ENCODE data around the gene SERPINB8. TPM values are rescaled to one million over a fixed set of nuclear protein-coding genes. Genes with fewer than 3 reads are reported as not detected.
"Not testable (repeated sequence)": the region's sequence is repeated elsewhere in the genome, so short reads cannot be mapped to it uniquely, and the experiment has no call there.

The SERPINB8 gene
- total RNA-seq: 10 to 100 TPM; 16.0 to 17.1 TPM

GRCh38 chr18:63969942-63970808, at the start of gene SERPINB8:
Gene SERPINB8 (plus strand): TSS chr18:63970081. CDS start chr18:63978309, 8,228 bp downstream.
- ATAC-seq (peak; percentile 90), DNase-seq (peak; percentile 92)
- H3K27me3 Mint-ChIP-seq: no peaks in the 10 kb centered on the region
- peaks cover 38% of the 10 kb centered on the region for H3K4me1 Mint-ChIP-seq
- no peaks in the 10 kb centered on the region for H3K9me3 Mint-ChIP-seq (ENCODE audit: low read depth)
- peak within 1 kb of the TSS; percentile 85 for H3K4me3 Mint-ChIP-seq
- H3K27ac Mint-ChIP-seq: peak within 1 kb of the TSS; percentile 92
- intact Hi-C loops (cut with DNase I, micrococcal nuclease): loop anchor here (1.0 to 10.0 kb wide), 6 partner anchors 9 to 1445 kb away; partner anchors contain the start of genes KDSR (in 1 of the 2), VPS4B (in 1 of the 2) and ZCCHC2 (in 1 of the 2)
- ChIA-PET POLR2A (interaction anchor here (0.7 kb wide), 1 partner anchor 19 kb away, joined by 5 read pairs; no protein-coding TSS in a partner anchor), CTCF (no interaction called here)
- H3K36me3 Mint-ChIP-seq (ENCODE audit: low read depth): no peaks in the 10 kb centered on the region

DNA sequence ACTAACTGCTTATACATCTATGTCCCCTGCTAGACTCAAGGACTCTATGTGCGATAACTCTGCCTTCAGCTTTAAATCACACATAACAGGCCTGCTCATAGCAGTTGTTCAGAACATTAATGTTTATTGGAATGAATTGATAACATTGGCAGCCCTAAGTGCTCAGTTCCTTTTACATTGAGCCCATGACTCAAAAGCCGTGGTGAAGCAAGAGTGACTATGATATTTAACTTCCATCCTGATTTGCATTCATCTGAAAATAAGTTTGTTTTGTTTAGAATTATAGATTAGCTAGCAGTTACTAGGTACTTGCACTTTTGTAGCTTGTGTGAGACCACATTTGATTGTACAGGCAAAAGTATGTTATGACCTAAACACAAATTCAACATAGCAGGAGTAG, 47.8 kb upstream of the SERPINB8 start:
- H3K36me3 Mint-ChIP-seq (ENCODE audit: low read depth): no peaks in the 10 kb centered on the region
- H3K27ac Mint-ChIP-seq: no peak overlapping the region
- POLR2A ChIA-PET: no interaction called here
- H3K4me1 Mint-ChIP-seq: no peaks in the 10 kb centered on the region
- CTCF ChIA-PET: interaction anchor here (0.6 to 2.9 kb wide), 4 partner anchors 9 to 19 kb away, joined by 3 to 10 read pairs (median 4); no protein-coding TSS in a partner anchor
- no peak for DNase-seq
- no peak overlapping the region for H3K4me3 Mint-ChIP-seq
- H3K9me3 Mint-ChIP-seq (ENCODE audit: low read depth): no peaks in the 10 kb centered on the region
- ATAC-seq: no peak
- intact Hi-C loops (cut with DNase I, micrococcal nuclease): no loop called here
- H3K27me3 Mint-ChIP-seq: peaks cover 39% of the 10 kb centered on the region

GRCh38 chr18:63924551-63924950, 45.3 kb upstream of the SERPINB8 start:
- no peak overlapping the region for H3K4me3 Mint-ChIP-seq
- no peaks in the 10 kb centered on the region for H3K9me3 Mint-ChIP-seq (ENCODE audit: low read depth)
- no peak for ATAC-seq
- ChIA-PET POLR2A (no interaction called here), CTCF (no interaction called here)
- no peak overlapping the region for H3K27ac Mint-ChIP-seq
- no peaks in the 10 kb centered on the region for H3K36me3 Mint-ChIP-seq (ENCODE audit: low read depth)
- H3K27me3 Mint-ChIP-seq: peaks cover 31% of the 10 kb centered on the region
- intact Hi-C loops (cut with DNase I, micrococcal nuclease): no loop called here
- no peak for DNase-seq
- H3K4me1 Mint-ChIP-seq: no peaks in the 10 kb centered on the region

GRCh38 chr18:63928331-63928730, 41.5 kb upstream of the SERPINB8 start:
- CTCF ChIA-PET: no interaction called here
- Mint-ChIP-seq H3K27me3 (peaks cover 21% of the 10 kb centered on the region), H3K36me3 (ENCODE audit: low read depth) (no peaks in the 10 kb centered on the region), H3K4me3 (no peak overlapping the region), H3K4me1 (no peaks in the 10 kb centered on the region), H3K9me3 (ENCODE audit: low read depth) (no peaks in the 10 kb centered on the region), H3K27ac (no peak overlapping the region)
- ATAC-seq (no peak), DNase-seq (no peak)
- intact Hi-C loops (cut with DNase I, micrococcal nuclease): no loop called here
- POLR2A ChIA-PET: no interaction called here

DNA sequence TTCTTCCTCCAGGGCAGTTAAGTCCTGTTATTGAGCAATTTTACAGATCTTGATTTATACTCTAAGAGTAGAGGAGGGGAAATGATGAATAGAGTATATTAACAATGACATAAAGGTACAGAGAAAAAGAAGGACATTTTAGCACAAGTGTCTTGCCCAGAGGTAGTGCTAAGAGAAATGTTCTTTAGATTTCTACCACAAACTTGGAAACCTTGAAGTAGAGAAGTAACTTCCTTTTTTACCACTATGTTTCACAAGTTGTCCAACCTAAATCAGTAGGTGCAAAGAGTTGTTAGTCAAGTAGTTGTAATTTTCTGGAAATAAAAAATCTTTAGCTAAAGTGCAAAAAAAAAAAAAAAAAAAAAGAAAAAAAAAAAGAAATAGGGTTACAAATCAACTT, 40.5 kb upstream of the SERPINB8 start:
- H3K4me1 Mint-ChIP-seq; H3K27ac Mint-ChIP-seq; H3K36me3 Mint-ChIP-seq (ENCODE audit: low read depth); ATAC-seq; POLR2A ChIA-PET; H3K9me3 Mint-ChIP-seq (ENCODE audit: low read depth); DNase-seq; CTCF ChIA-PET; H3K4me3 Mint-ChIP-seq; intact Hi-C loops (cut with DNase I, micrococcal nuclease): not testable (repeated sequence)
- H3K27me3 Mint-ChIP-seq: peaks cover 14% of the 10 kb centered on the region

- CTCF ChIA-PET: interaction anchor here (1.6 kb wide), 1 partner anchor 8 kb away, joined by 5 read pairs; no protein-coding TSS in a partner anchor
- Mint-ChIP-seq H3K27me3 (peaks cover 15% of the 10 kb centered on the region), H3K27ac (no peak overlapping the region), H3K4me1 (no peaks in the 10 kb centered on the region), H3K36me3 (ENCODE audit: low read depth) (no peaks in the 10 kb centered on the region), H3K4me3 (no peak overlapping the region), H3K9me3 (ENCODE audit: low read depth) (no peaks in the 10 kb centered on the region)
- intact Hi-C loops (cut with DNase I, micrococcal nuclease): no loop called here
- POLR2A ChIA-PET: no interaction called here
- no peak for DNase-seq
- ATAC-seq: no peak
Measured at GRCh38 chr18:63930773-63931354, 39.0 kb upstream of the SERPINB8 start.

DNA sequence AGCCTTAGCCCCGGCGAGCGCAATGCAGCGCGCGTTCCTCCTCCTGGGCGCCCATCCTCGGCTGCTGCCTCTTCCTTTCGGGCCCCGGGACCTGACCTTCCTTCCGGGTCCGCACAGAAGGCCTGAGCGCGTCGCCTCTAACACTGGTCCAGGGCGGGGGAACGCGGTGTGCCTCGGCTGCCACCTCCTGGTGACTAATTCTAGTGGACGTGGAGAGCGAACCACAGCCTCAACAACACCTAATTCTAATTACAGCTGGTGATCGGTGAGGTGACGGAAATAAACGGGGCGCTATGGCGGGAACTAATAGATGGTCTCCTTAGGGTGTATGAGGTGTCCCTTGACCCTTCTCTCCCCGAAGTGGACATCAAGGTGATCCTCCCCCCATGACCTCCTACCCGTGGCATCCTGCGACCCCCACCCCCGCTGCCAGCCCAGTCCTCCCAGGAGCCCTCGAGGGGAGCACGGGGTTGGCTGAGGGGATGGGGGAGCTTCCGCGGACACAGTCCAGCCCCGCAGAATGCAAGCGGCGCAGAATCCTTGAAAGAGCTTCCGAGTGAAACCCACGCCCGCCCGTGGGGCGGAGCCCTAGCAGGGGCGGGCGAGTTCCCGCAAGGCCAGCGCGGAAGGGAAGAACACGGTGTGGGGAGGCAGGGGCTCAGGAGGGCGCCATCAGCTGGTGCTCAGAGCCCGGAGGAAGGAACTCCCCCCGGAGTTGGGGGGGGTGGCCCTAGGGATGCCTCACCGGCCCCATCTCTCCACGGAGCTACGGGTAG, 33.5 kb upstream of the SERPINB8 start:
- Mint-ChIP-seq H3K36me3 (ENCODE audit: low read depth) (no peaks in the 10 kb centered on the region), H3K27me3 (peaks cover 12% of the 10 kb centered on the region), H3K27ac (peak overlapping the region; percentile 28), H3K9me3 (ENCODE audit: low read depth) (no peaks in the 10 kb centered on the region), H3K4me3 (peak overlapping the region; percentile 43), H3K4me1 (peaks cover 2% of the 10 kb centered on the region)
- ChIA-PET POLR2A (no interaction called here), CTCF (interaction anchor here (0.6 to 2.6 kb wide), 18 partner anchors 13 to 1977 kb away, joined by 3 to 10 read pairs (median 3); partner anchors contain the start of gene SERPINB10)
- DNase-seq (peak; percentile 76), ATAC-seq (peak; percentile 94)
- intact Hi-C loops (cut with DNase I, micrococcal nuclease): loop anchor here (1.0 kb wide), 1 partner anchor 112 kb away; no protein-coding TSS in a partner anchor

- H3K36me3 Mint-ChIP-seq (ENCODE audit: low read depth): no peaks in the 10 kb centered on the region
- H3K4me1 Mint-ChIP-seq: peaks cover 2% of the 10 kb centered on the region
- intact Hi-C loops (cut with DNase I, micrococcal nuclease): loop anchor here (1.0 kb wide), 1 partner anchor 113 kb away; no protein-coding TSS in a partner anchor
- ChIA-PET CTCF (interaction anchor here (0.8 to 2.6 kb wide), 7 partner anchors 14 to 123 kb away, joined by 3 to 10 read pairs (median 4); no protein-coding TSS in a partner anchor), POLR2A (no interaction called here)
- no peak overlapping the region for H3K4me3 Mint-ChIP-seq
- peaks cover 18% of the 10 kb centered on the region for H3K27me3 Mint-ChIP-seq
- H3K27ac Mint-ChIP-seq: no peak overlapping the region
- ATAC-seq (no peak), DNase-seq (no peak)
- H3K9me3 Mint-ChIP-seq (ENCODE audit: low read depth): no peaks in the 10 kb centered on the region
Measured at GRCh38 chr18:63936932-63937393, 32.9 kb upstream of the SERPINB8 start.

DNA sequence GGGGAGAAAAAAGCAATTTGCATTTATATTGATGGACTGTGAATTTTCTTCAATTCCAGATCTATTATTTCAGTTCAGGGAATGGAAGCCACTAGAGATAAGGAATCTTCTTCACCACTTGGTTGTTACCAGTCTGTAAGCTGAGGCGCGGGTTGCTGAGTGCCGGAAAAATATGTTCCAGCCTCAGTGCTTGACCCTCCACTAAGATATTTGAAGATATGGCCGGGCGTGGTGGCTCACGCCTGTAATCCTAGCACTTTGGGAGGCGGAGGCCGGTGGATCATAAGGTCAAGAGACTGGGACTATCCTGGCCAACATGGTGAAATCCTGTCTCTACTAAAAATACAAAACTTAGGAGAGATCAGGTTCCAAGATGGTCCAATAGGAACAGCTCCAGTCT, 29.9 kb upstream of the SERPINB8 start:
- peaks cover 35% of the 10 kb centered on the region for H3K27me3 Mint-ChIP-seq
- H3K27ac Mint-ChIP-seq: no peak overlapping the region
- peaks cover 2% of the 10 kb centered on the region for H3K4me1 Mint-ChIP-seq
- H3K9me3 Mint-ChIP-seq (ENCODE audit: low read depth): no peaks in the 10 kb centered on the region
- ChIA-PET CTCF (no interaction called here), POLR2A (no interaction called here)
- no peak overlapping the region for H3K4me3 Mint-ChIP-seq
- DNase-seq (no peak), ATAC-seq (no peak)
- intact Hi-C loops (cut with DNase I, micrococcal nuclease): no loop called here
- H3K36me3 Mint-ChIP-seq (ENCODE audit: low read depth): no peaks in the 10 kb centered on the region

DNA sequence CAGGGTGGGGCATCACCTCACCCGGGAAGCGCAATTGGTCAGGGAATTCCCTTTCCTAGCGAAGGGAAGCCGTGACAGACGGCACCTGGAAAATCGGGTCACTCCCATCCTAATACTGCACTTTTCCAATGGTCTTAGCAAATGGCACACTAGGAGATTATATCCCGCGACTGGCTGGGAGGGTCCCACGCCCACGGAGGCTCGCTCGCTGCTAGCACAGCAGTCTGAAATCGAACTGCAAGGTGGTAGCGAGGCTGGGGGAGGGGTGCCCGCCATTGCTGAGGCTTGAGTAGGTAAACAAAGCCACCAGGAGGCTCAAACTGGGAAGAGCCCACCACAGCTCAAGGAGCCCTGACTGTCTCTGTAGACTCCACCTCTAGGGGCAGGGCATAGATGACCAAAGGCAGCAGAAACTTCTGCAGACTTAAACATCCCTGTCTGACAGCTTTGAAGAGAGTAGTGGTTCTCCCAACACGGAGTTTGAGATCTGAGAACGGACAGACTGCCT, 29.3 kb upstream of the SERPINB8 start:
- H3K4me3 Mint-ChIP-seq; intact Hi-C loops (cut with DNase I, micrococcal nuclease); H3K4me1 Mint-ChIP-seq; H3K36me3 Mint-ChIP-seq (ENCODE audit: low read depth); POLR2A ChIA-PET; H3K9me3 Mint-ChIP-seq (ENCODE audit: low read depth); ATAC-seq; H3K27ac Mint-ChIP-seq; DNase-seq; CTCF ChIA-PET: not testable (repeated sequence)
- peaks cover 36% of the 10 kb centered on the region for H3K27me3 Mint-ChIP-seq

Data from activated CD4-positive, alpha-beta T cell treated with anti-CD3 and anti-CD28 coated beads for 36 hours (primary cell).